GM23338 (cell line): Measurements from ENCODE around the gene NOTCH3. TPM values are rescaled to one million over a fixed set of nuclear protein-coding genes. Genes with fewer than 3 reads are reported as not detected.

Source experiments
- ATAC-seq: fragments of 200-7000 bp; cut with Tn5 transposase; 3 replicates; pipeline ENCODE4 v1.9.1; 2020
- DNase-seq: peaks from one replicate; pipeline ENCODE4 v3.0.0-alpha.2; 2015; ENCODE audit warnings: low spot score
- H2AFZ ChIP-seq: fragments of 200-600 bp; sonication (generic); 2 replicates; pipeline ENCODE4 v1.8.0; 2016; ENCODE audit warnings: antibody characterized with exemption, mild to moderate bottlenecking, moderate library complexity
- H3F3A ChIP-seq: fragments of 200-600 bp; sonication (generic); replicated peaks from 2 replicates; pipeline ENCODE4 v1.8.0; 2017; ENCODE audit warnings: antibody characterized with exemption, mixed run types, low read depth
- H3K27ac ChIP-seq: fragments of 200-600 bp; sonication (generic); 2 replicates; pipeline ENCODE4 v1.6.1; 2016; ENCODE audit warnings: low read depth
- H3K27me3 ChIP-seq: fragments of 200-600 bp; sonication (generic); 2 replicates; pipeline ENCODE4 v1.8.0; 2016; ENCODE audit warnings: mild to moderate bottlenecking, mixed run types, moderate library complexity; ENCODE audit not compliant: insufficient read depth
- H3K36me3 ChIP-seq: fragments of 200-600 bp; sonication (generic); 2 replicates; pipeline ENCODE4 v1.8.0; 2016; ENCODE audit warnings: mild to moderate bottlenecking; ENCODE audit not compliant: insufficient read depth
- H3K4me1 ChIP-seq: fragments of 200-600 bp; sonication (generic); 2 replicates; pipeline ENCODE4 v1.8.0; 2016; ENCODE audit warnings: mild to moderate bottlenecking, moderate library complexity; ENCODE audit not compliant: insufficient read depth
- H3K4me2 ChIP-seq: fragments of 200-600 bp; sonication (generic); 2 replicates; pipeline ENCODE4 v1.7.1; 2017; ENCODE audit warnings: mixed run types
- H3K4me3 ChIP-seq: fragments of 200-600 bp; sonication (generic); 2 replicates; pipeline ENCODE4 v1.6.1; 2016; ENCODE audit warnings: mixed run types
- H3K79me2 ChIP-seq: fragments of 200-600 bp; sonication (generic); replicated peaks from 2 replicates; pipeline ENCODE4 v1.8.0; 2017; ENCODE audit warnings: mild to moderate bottlenecking; ENCODE audit not compliant: insufficient read depth
- H3K9me2 ChIP-seq: fragments of 200-600 bp; sonication (generic); 2 replicates; pipeline ENCODE4 v1.8.0; 2017; ENCODE audit not compliant: insufficient read depth
- H4K20me1 ChIP-seq: fragments of 200-600 bp; sonication (generic); replicated peaks from 2 replicates; pipeline ENCODE4 v1.8.0; 2017; ENCODE audit warnings: mild to moderate bottlenecking; ENCODE audit not compliant: insufficient read depth
- H3K27ac Mint-ChIP-seq: 2 replicates; pipeline ENCODE4 v1.8.0; 2020; ENCODE audit warnings: inconsistent platforms, mild to moderate bottlenecking, moderate library complexity, mixed read lengths
- H3K27me3 Mint-ChIP-seq: 3 replicates; pipeline ENCODE4 v1.8.0; 2022; ENCODE audit warnings: low read depth, mild to moderate bottlenecking, moderate library complexity, mixed read lengths, inconsistent platforms; ENCODE audit not compliant: insufficient read depth, poor library complexity
- H3K36me3 Mint-ChIP-seq: 3 replicates; pipeline ENCODE4 v1.8.0; 2021; ENCODE audit warnings: low read depth, mild to moderate bottlenecking, inconsistent platforms, moderate library complexity, mixed read lengths
- H3K4me1 Mint-ChIP-seq: 3 replicates; pipeline ENCODE4 v1.8.0; 2020; ENCODE audit warnings: mild to moderate bottlenecking, inconsistent platforms, mixed read lengths
- H3K4me3 Mint-ChIP-seq: 3 replicates; pipeline ENCODE4 v1.8.0; 2021; ENCODE audit warnings: moderate library complexity, mild to moderate bottlenecking, inconsistent platforms, mixed read lengths
- H3K9me3 Mint-ChIP-seq: 3 replicates; pipeline ENCODE4 v1.8.0; 2020; ENCODE audit warnings: moderate library complexity, mild to moderate bottlenecking, inconsistent platforms, mixed read lengths
- CREB1 ChIP-seq: fragments of 250-450 bp; sonication (Bioruptor Pico); IDR thresholded peaks from 2 replicates; pipeline ENCODE4 v1.5.0; 2020; ENCODE audit warnings: low read depth, mild to moderate bottlenecking, moderate library complexity
- CTCF ChIP-seq, 2 experiments: fragments of 200-600 bp in 1 of 2; sonication (generic) in 1 of 2; conservative IDR thresholded peaks; 2 replicates each; pipeline versions ENCODE4 v1.5.1 to v1.6.1; 2016 to 2017; ENCODE audit warnings: antibody characterized with exemption in 2 of 2, low read depth in 2 of 2, mild to moderate bottlenecking in 2 of 2, moderate library complexity in 1 of 2
- ETS1 ChIP-seq: IDR thresholded peaks from 2 replicates; pipeline ENCODE4 v1.6.1; 2016; ENCODE audit warnings: antibody characterized with exemption
- EZH2 ChIP-seq: fragments of 200-600 bp; sonication (generic); IDR thresholded peaks from one replicate; pipeline ENCODE4 v1.8.0; 2017; ENCODE audit warnings: antibody characterized with exemption, mild to moderate bottlenecking, low read depth; ENCODE audit not compliant: unreplicated experiment
- EZH2phosphoT487 ChIP-seq: fragments of 200-600 bp; sonication (generic); IDR thresholded peaks from one replicate; pipeline ENCODE4 v1.8.1; 2018; ENCODE audit warnings: antibody characterized with exemption; ENCODE audit not compliant: unreplicated experiment
- JUNB ChIP-seq: IDR thresholded peaks from one replicate; pipeline ENCODE4 v1.6.1; 2016; ENCODE audit warnings: antibody characterized with exemption; ENCODE audit not compliant: unreplicated experiment
- NANOG ChIP-seq: IDR thresholded peaks from 2 replicates; pipeline ENCODE4 v1.6.1; 2016; ENCODE audit warnings: antibody characterized with exemption, borderline replicate concordance
- POLR2AphosphoS5 ChIP-seq: IDR thresholded peaks from 2 replicates; pipeline ENCODE4 v1.6.1; 2016; ENCODE audit warnings: antibody characterized with exemption, low read depth
- REST ChIP-seq: IDR thresholded peaks from one replicate; pipeline ENCODE4 v1.6.1; 2018; ENCODE audit warnings: antibody characterized with exemption; ENCODE audit not compliant: unreplicated experiment
- STAT1 ChIP-seq: IDR thresholded peaks from one replicate; pipeline ENCODE4 v1.6.1; 2016; ENCODE audit warnings: antibody characterized with exemption; ENCODE audit not compliant: unreplicated experiment
- ZNF114 ChIP-seq: fragments of 250-450 bp; sonication (Bioruptor Pico); IDR thresholded peaks from 2 replicates; pipeline ENCODE4 v1.5.0; 2020; ENCODE audit warnings: mild to moderate bottlenecking, moderate library complexity
- ZNF331 ChIP-seq: fragments of 250-450 bp; sonication (Bioruptor Pico); IDR thresholded peaks from 2 replicates; pipeline ENCODE4 v1.5.0; 2020; ENCODE audit warnings: low read depth, mild to moderate bottlenecking, moderate library complexity
- ZNF462 ChIP-seq: fragments of 250-450 bp; sonication (Bioruptor Pico); IDR thresholded peaks from 2 replicates; pipeline ENCODE4 v1.5.0; 2020; ENCODE audit warnings: mild to moderate bottlenecking, moderate library complexity
- polyA plus RNA-seq: library from polyadenylated mRNA; unstranded; fragments of >200 nt; fragmentation: Nextera tagmentation; extraction: Ambion mirVana; gene quantifications from 2 replicates; pipeline ENCODE4 v1.2.1, GENCODE V29; 2016
- total RNA-seq: library from RNA; depleted of rRNA; stranded (reverse); fragments of >200 nt; shearing (Covaris generic); gene quantifications from 2 replicates; pipeline ENCODE4 v1.2.3, GENCODE V29; 2014

The NOTCH3 gene
- total and polyA plus RNA-seq, 2 experiments from 2014 or later = 24.3 to 172 TPM

- Histone ChIP-seq H3K36me3 (peaks cover 8% of the 10 kb centered on the region), H3K79me2 (no peaks in the 10 kb centered on the region), H3K4me2 (no peak overlapping the region), H2AFZ (no peak overlapping the region), H3F3A (peaks cover 8% of the 10 kb centered on the region; the same call in 1 of the 2 replicates), H3K4me3 (no peak overlapping the region), H3K27me3 (no peaks in the 10 kb centered on the region), H3K9me2 (no peaks in the 10 kb centered on the region), H4K20me1 (peaks cover 4% of the 10 kb centered on the region; the same call in 1 of the 2 replicates), H3K4me1 (no peaks in the 10 kb centered on the region), H3K27ac (no peak overlapping the region)
- H3K4me3 Mint-ChIP-seq = no peak overlapping the region
- peaks cover 29% of the 10 kb centered on the region for H3K27me3 Mint-ChIP-seq
- no peak overlapping the region for H3K27ac Mint-ChIP-seq
- no peak for ATAC-seq
- DNase-seq = no peak
- TF ChIP-seq ETS1 (no peak), CREB1 (no peak), ZNF114 (no peak), ZNF331 (no peak), ZNF462 (CRISPR knock-in tag) (no peak), EZH2phosphoT487 (no peak), STAT1 (no peak), EZH2 (no peak), NANOG (no peak), JUNB (no peak), CTCF (conservative IDR thresholded peaks at IDR 0.05; ENCODE audit: low read depth in 2 of 2) (no peak), REST (no peak), POLR2AphosphoS5 (no peak)
- H3K4me1 Mint-ChIP-seq = peaks cover 4% of the 10 kb centered on the region; the same call in 1 of the 3 replicates
- H3K36me3 Mint-ChIP-seq = peaks cover 65% of the 10 kb centered on the region
- 0 out of 3 replicates have a peak, but pooled peaks cover 3% of the 10 kb centered on the region for H3K9me3 Mint-ChIP-seq
These were observed 39.7 kb upstream of the NOTCH3 start for GRCh38 chr19:15240515-15240914.
